Colonic mucosa (tissue), 4 donors: ENCODE data around the gene SMURF1. TPM values are rescaled to one million over a fixed set of nuclear protein-coding genes. Genes with fewer than 3 reads are reported as not detected.

Source experiments
- DNase-seq: peaks from one replicate; pipeline ENCODE4 v3.0.0-alpha.2; 2020
- H3K27ac ChIP-seq: fragments of 200-600 bp; one replicate; pipeline ENCODE4 v1.8.0; 2021
- H3K27me3 ChIP-seq: fragments of 200-600 bp; one replicate; pipeline ENCODE4 v1.8.0; 2021
- H3K36me3 ChIP-seq: fragments of 200-600 bp; one replicate; pipeline ENCODE4 v1.8.0; 2021
- H3K4me1 ChIP-seq: fragments of 200-600 bp; one replicate; pipeline ENCODE4 v1.8.0; 2021; ENCODE audit warnings: mild to moderate bottlenecking
- H3K4me3 ChIP-seq: fragments of 200-600 bp; one replicate; pipeline ENCODE4 v1.8.0; 2021
- H3K9ac ChIP-seq, 2 donors: one replicate each; pipeline ENCODE4 v1.7.0; 2013; ENCODE audit warnings: control low read depth in 2 of 2, low read depth in 2 of 2, low read length in 2 of 2
- H3K9me3 ChIP-seq: fragments of 200-600 bp; one replicate; pipeline ENCODE4 v1.8.0; 2021
- CTCF ChIP-seq: fragments of 200-600 bp; IDR thresholded peaks from one replicate; pipeline ENCODE4 v1.8.0; 2022; ENCODE audit warnings: antibody characterized with exemption, mild to moderate bottlenecking
- intact Hi-C: fragments of 100-400 bp; cut with DNase I; formaldehyde crosslinking; loops from one replicate; pipeline ENCODE4 v1.14.1; 2022
- total RNA-seq, 2 donors: library from RNA; stranded (reverse); fragmentation: NEBNext Ultra II Directional in 1 of 2; extraction: Animal tissue kit (Norgen Biotek cat#: 25700) in 1 of 2; gene quantifications; one replicate each; pipeline ENCODE4 v1.2.1, GENCODE V29; 2021
- donor health status: healthy.
- donor health status: DM: no; HTN: no; CAD: no.
- donor health status: DM: no; HTN: no; CAD: no.

Gene SMURF1
- total RNA-seq, 2 donors from 2014 or later, result 26.8 to 35.5 TPM

- no peak for DNase-seq
- H3K27ac ChIP-seq, result no peak overlapping the region
- intact Hi-C loops, result no loop called here
- H3K9me3 ChIP-seq, result no peaks in the 10 kb centered on the region
- no peak overlapping the region for H3K4me3 ChIP-seq
- H3K9ac ChIP-seq, result no peak overlapping the region
- no peaks in the 10 kb centered on the region for H3K4me1 ChIP-seq
- TF ChIP-seq CTCF, result no peak
- H3K27me3 ChIP-seq, result no peaks in the 10 kb centered on the region
- peaks cover 19% of the 10 kb centered on the region for H3K36me3 ChIP-seq
These were observed 129.6 kb downstream of the SMURF1 start for GRCh38 chr7:99014113-99014985.

- Histone ChIP-seq H3K4me1 (no peaks in the 10 kb centered on the region), H3K9me3 (no peaks in the 10 kb centered on the region), H3K27me3 (no peaks in the 10 kb centered on the region), H3K36me3 (peaks cover 25% of the 10 kb centered on the region), H3K4me3 (no peak overlapping the region), H3K27ac (no peak overlapping the region), H3K9ac (no peak overlapping the region)
- intact Hi-C loops, result no loop called here
- no peak for TF ChIP-seq CTCF
- no peak for DNase-seq
These were observed 130.4 kb downstream of the SMURF1 start for GRCh38 chr7:99013266-99014112.

GRCh38 chr7:99012722-99013121 lies 131.2 kb downstream of the SMURF1 start:
- no peak overlapping the region for H3K4me3 ChIP-seq
- H3K9me3 ChIP-seq, result no peaks in the 10 kb centered on the region
- no peak overlapping the region for H3K9ac ChIP-seq
- no peaks in the 10 kb centered on the region for H3K4me1 ChIP-seq
- peaks cover 30% of the 10 kb centered on the region for H3K36me3 ChIP-seq
- no peaks in the 10 kb centered on the region for H3K27me3 ChIP-seq
- H3K27ac ChIP-seq, result no peak overlapping the region
- TF ChIP-seq CTCF, result no peak
- DNase-seq, result no peak
- intact Hi-C loops, result no loop called here

GRCh38 chr7:99011706-99012404 lies 132.1 kb downstream of the SMURF1 start:
- peaks cover 30% of the 10 kb centered on the region for H3K36me3 ChIP-seq
- intact Hi-C loops, result no loop called here
- DNase-seq, result no peak
- no peak overlapping the region for H3K9ac ChIP-seq
- H3K27me3 ChIP-seq, result no peaks in the 10 kb centered on the region
- TF ChIP-seq CTCF, result no peak
- no peaks in the 10 kb centered on the region for H3K4me1 ChIP-seq
- H3K9me3 ChIP-seq, result no peaks in the 10 kb centered on the region
- H3K27ac ChIP-seq, result no peak overlapping the region
- no peak overlapping the region for H3K4me3 ChIP-seq

- no peak for DNase-seq
- no peak for TF ChIP-seq CTCF
- Histone ChIP-seq H3K9me3 (no peaks in the 10 kb centered on the region), H3K27ac (no peak overlapping the region), H3K36me3 (peaks cover 33% of the 10 kb centered on the region), H3K9ac (no peak overlapping the region), H3K4me3 (no peak overlapping the region), H3K27me3 (no peaks in the 10 kb centered on the region), H3K4me1 (no peaks in the 10 kb centered on the region)
- intact Hi-C loops, result no loop called here
These were observed 132.6 kb downstream of the SMURF1 start for GRCh38 chr7:99011341-99011705.
